ENCODE measurements around the gene CCDC92B. TPM values are rescaled to one million over a fixed set of nuclear protein-coding genes. Genes with fewer than 3 reads are reported as not detected.

CCDC92B gene
- total and polyA plus RNA-seq, 2 of the 13 experiments (the other 11 are each of a cell fraction or from before 2014, with no cell fraction given): not detected

GRCh38 chr17:2786176-2786881 lies 36.9 kb upstream of the CCDC92B start (continued):
- TF ChIP-seq TFAP4 (IDR thresholded peaks at IDR 0.05; ENCODE audit: borderline replicate concordance, low read depth): peak; percentile 77; the same call in 1 of the 2 replicates
- peak; percentile 39; the same call in 1 of the 2 replicates for TF ChIP-seq MAX (IDR thresholded peaks at IDR 0.05)
- TF ChIP-seq ZNF691 (CRISPR knock-in tag; IDR thresholded peaks at IDR 0.05; ENCODE audit: borderline replicate concordance, low read depth): peak; percentile 27; the same call in 1 of the 2 replicates
- TF ChIP-seq MLLT10 (CRISPR knock-in tag; IDR thresholded peaks at IDR 0.05): no peak
- peak; percentile 73 for TF ChIP-seq MYPOP (CRISPR knock-in tag; IDR thresholded peaks at IDR 0.05)
- no peak for TF ChIP-seq ZNF256 (CRISPR knock-in tag; conservative IDR thresholded peaks at IDR 0.05)
- TF ChIP-seq GTF2F1 (IDR thresholded peaks at IDR 0.05; ENCODE audit: low read length): no peak
- no peak for TF ChIP-seq NFIC (IDR thresholded peaks at IDR 0.05; ENCODE audit: low read length)
- peak; percentile 49; the same call in 1 of the 2 replicates for TF ChIP-seq ELF1 (CRISPR knock-in tag; IDR thresholded peaks at IDR 0.05)
- no peak for TF ChIP-seq ATF6 (CRISPR knock-in tag; conservative IDR thresholded peaks at IDR 0.05)
- TF ChIP-seq ZHX1 (CRISPR knock-in tag; IDR thresholded peaks at IDR 0.05; ENCODE audit: low read depth): peak; percentile 84; the same call in 1 of the 2 replicates
- TF ChIP-seq NR2F1 (CRISPR knock-in tag; IDR thresholded peaks at IDR 0.05): no peak
- TF ChIP-seq SIX4 (CRISPR knock-in tag; IDR thresholded peaks at IDR 0.05): no peak
- TF ChIP-seq ZNF710 (CRISPR knock-in tag; IDR thresholded peaks at IDR 0.05; ENCODE audit: borderline replicate concordance): peak; percentile 35; the same call in 1 of the 2 replicates
- TF ChIP-seq ELK4 (CRISPR knock-in tag; IDR thresholded peaks at IDR 0.05; ENCODE audit: borderline replicate concordance): no peak
- TF ChIP-seq TAF1 (CRISPR knock-in tag; IDR thresholded peaks at IDR 0.05): no peak
- TF ChIP-seq KLF6 (CRISPR knock-in tag; IDR thresholded peaks at IDR 0.05): no peak
